Endothelial cell of hepatic sinusoid (primary cell): ENCODE data around the gene PLP1.
"Not testable (repeated sequence)": the region's sequence is repeated elsewhere in the genome, so short reads cannot be mapped to it uniquely, and the experiment has no call there.

Source experiments
- in situ Hi-C: cut with HindIII; loops from 2 replicates; pipeline ENCODE4 v1.10.0; 2017; ENCODE audit warnings: low sequenced_read_pairs

The PLP1 gene

GRCh38 chrX:103776546-103776945 is at the start of gene PLP1:
Gene PLP1, plus strand, starts transcription at chrX:103776840. Its CDS starts 156 bp downstream, at chrX:103776996.
- in situ Hi-C loops = no loop called here

- in situ Hi-C loops = no loop called here
Observed at GRCh38 chrX:103727115-103727514, 49.5 kb upstream of the PLP1 start.

GRCh38 chrX:103729015-103729414 is 47.6 kb upstream of the PLP1 start:
- in situ Hi-C loops = no loop called here

- in situ Hi-C loops = no loop called here
Observed at GRCh38 chrX:103730147-103730795, 46.4 kb upstream of the PLP1 start.

- in situ Hi-C loops = no loop called here
Observed at GRCh38 chrX:103730796-103731493, 45.7 kb upstream of the PLP1 start.

- in situ Hi-C loops = no loop called here
Observed at GRCh38 chrX:103733017-103733416, 43.6 kb upstream of the PLP1 start.

GRCh38 chrX:103734125-103734760 is 42.4 kb upstream of the PLP1 start:
- in situ Hi-C loops = no loop called here

GRCh38 chrX:103737696-103738095 is 38.9 kb upstream of the PLP1 start:
- in situ Hi-C loops = no loop called here

GRCh38 chrX:103739421-103739820 is 37.2 kb upstream of the PLP1 start:
- in situ Hi-C loops = no loop called here

- in situ Hi-C loops = no loop called here
Observed at GRCh38 chrX:103741879-103742278, 34.8 kb upstream of the PLP1 start.

GRCh38 chrX:103742339-103742738 is 34.3 kb upstream of the PLP1 start:
- in situ Hi-C loops = no loop called here

GRCh38 chrX:103747163-103747562 is 29.5 kb upstream of the PLP1 start:
- in situ Hi-C loops = no loop called here

GRCh38 chrX:103754401-103754800 is 22.2 kb upstream of the PLP1 start:
- in situ Hi-C loops = loop anchor here (5.0 kb wide), 1 partner anchor 42 kb away; the partner anchor contains the start of gene TMEM31

- in situ Hi-C loops = no loop called here
Observed at GRCh38 chrX:103756736-103757135, 19.9 kb upstream of the PLP1 start.

- in situ Hi-C loops = no loop called here
Observed at GRCh38 chrX:103758555-103758954, 18.1 kb upstream of the PLP1 start.

GRCh38 chrX:103763541-103763940 is 13.1 kb upstream of the PLP1 start:
- in situ Hi-C loops = not testable (repeated sequence)

- in situ Hi-C loops = not testable (repeated sequence)
Observed at GRCh38 chrX:103766813-103767555, 9.7 kb upstream of the PLP1 start.

GRCh38 chrX:103773445-103773844 is 3.2 kb upstream of the PLP1 start:
- in situ Hi-C loops = no loop called here

GRCh38 chrX:103774070-103774642 is 2.5 kb upstream of the PLP1 start:
- in situ Hi-C loops = no loop called here

GRCh38 chrX:103779141-103779789 is 2.6 kb downstream of the PLP1 start:
- in situ Hi-C loops = no loop called here
